HEK293T (cell line): ENCODE data around the gene PCDHGC5.

Experiments
- ELF4 ChIP-seq: fragments of 450-650 bp; IDR thresholded peaks from 2 replicates; pipeline ENCODE4 v1.6.1; 2017; ENCODE audit warnings: antibody characterized with exemption
- FOXK2 ChIP-seq: fragments of 450-650 bp; IDR thresholded peaks from 2 replicates; pipeline ENCODE4 v1.6.1; 2016; ENCODE audit warnings: mild to moderate bottlenecking
- NFRKB ChIP-seq: fragments of 450-650 bp; IDR thresholded peaks from 2 replicates; pipeline ENCODE4 v1.6.1; 2016; ENCODE audit warnings: mild to moderate bottlenecking, moderate library complexity
- SP1 ChIP-seq: fragments of 450-650 bp; IDR thresholded peaks from 2 replicates; pipeline ENCODE4 v1.6.1; 2017
- SUZ12 ChIP-seq: fragments of 450-650 bp; IDR thresholded peaks from 2 replicates; pipeline ENCODE4 v1.6.1; 2016; ENCODE audit warnings: mild to moderate bottlenecking
- TARDBP ChIP-seq: fragments of 450-650 bp; IDR thresholded peaks from 2 replicates; pipeline ENCODE4 v1.6.1; 2016
- ZNF384 ChIP-seq: fragments of 450-650 bp; IDR thresholded peaks from 2 replicates; pipeline ENCODE4 v1.6.1; 2016

DNA sequence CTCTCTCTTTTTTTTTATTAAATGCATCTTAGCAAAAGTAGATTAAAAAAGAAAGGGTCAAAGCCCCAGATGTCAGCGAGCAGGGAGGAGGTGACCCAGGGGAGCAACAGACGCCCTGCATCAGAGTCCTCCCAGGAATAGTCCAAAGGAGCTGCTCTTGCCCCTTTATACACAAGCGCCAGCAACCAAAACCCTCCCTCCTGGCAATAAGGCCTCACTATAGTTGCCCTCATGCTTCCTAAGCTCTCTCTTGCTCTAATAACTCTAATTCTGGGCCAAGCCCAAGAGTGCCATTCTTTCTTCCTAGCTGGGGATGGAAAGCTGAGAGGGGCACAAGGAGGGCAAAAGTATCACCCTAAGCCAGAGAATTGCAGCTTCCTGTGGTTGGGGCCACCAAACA, 26.3 kb downstream of the PCDHGC5 start:
- TF ChIP-seq ELF4 (no peak), SUZ12 (no peak), SP1 (no peak), NFRKB (no peak), ZNF384 (no peak), FOXK2 (no peak), TARDBP (no peak)
